Peyer's patch (tissue), 4 donors: ENCODE results near the gene EGR2.

Source experiments
- CTCF ChIP-seq, 6 experiments: fragments of 450-650 bp in 4 of 6; fragments of 200-600 bp in 2 of 6; sonication (generic) in 1 of 6; IDR thresholded peaks; one replicate each; pipeline ENCODE4 v1.5.1; 2017 to 2019; ENCODE audit warnings: antibody characterized with exemption in 6 of 6, mild to moderate bottlenecking in 3 of 6, moderate library complexity in 1 of 6
- POLR2A ChIP-seq, 2 donors: fragments of 450-650 bp; IDR thresholded peaks; one replicate each; pipeline ENCODE4 v1.5.1; 2017; ENCODE audit warnings: antibody characterized with exemption in 2 of 2, mild to moderate bottlenecking in 2 of 2, moderate library complexity in 2 of 2

- TF ChIP-seq CTCF (IDR thresholded peaks at IDR 0.05) (no peak), POLR2A (IDR thresholded peaks at IDR 0.05) (peak in 1 of 2 donors; percentile 40)
These were observed at the start of gene EGR2 for GRCh38 chr10:62816331-62817120.
